ENCODE results near the gene MAD1L1. TPM values are rescaled to one million over a fixed set of nuclear protein-coding genes. Genes with fewer than 3 reads are reported as not detected.

The MAD1L1 gene
- total RNA-seq, 1 donor from 2014 or later = 58.0 TPM

DNA sequence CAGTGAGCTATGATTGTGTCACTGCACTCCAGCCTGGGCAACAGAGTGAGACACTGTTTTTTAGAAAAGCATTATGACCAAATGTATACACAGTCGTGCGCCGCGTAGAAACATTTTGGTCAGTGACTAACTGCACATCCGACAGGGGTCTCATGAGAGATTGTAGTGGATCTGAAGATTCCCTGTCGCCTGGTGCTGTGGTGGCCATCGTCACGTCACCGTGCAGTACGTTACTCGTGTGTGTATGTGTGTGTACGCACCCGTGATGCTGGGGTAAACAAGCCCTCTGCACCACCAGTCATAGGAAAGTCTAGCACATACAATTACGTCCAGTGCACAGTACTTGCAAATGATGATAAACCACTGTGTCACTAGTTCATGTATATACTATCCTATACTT lies 453.3 kb downstream of the MAD1L1 start:
- no peak for DNase-seq

DNA sequence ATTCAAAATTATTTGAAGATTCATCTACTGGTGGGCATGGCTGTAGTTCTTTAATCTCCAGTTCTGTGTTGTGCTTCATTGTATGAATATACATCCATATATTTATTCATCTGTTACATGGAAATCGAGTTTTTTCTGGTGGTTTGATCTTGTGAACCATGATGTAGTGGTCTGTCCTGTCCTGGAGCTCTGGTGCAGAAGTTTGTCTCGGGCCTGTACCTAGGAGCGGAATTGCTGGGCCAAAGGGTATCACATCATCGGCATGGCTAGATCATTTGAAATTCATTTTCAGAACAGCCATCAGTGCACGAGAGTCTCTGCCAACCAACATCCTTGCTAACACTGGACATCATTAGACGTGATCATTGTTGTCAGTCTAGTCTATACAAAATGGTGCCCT lies 455.6 kb downstream of the MAD1L1 start:
- no peak for DNase-seq

DNA sequence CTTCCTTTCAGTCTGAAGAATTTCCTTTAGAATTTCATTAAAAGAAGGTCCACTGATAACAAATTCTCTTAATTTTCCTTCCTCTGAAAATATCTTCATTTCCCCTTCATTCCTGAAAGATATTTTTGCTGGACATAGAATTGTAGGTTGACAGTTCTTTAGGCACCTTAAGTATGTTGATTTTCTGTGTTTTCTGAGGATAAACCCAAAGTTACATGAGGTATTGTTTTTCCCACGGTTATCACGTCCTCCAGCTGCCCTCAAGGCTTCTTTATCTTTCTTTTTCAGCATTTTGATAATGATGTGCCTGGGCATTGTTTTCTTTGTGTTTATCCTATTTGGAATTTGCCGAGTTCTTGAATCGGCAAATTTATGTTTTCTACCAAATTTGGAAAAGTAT lies 457.4 kb downstream of the MAD1L1 start:
- no peak for DNase-seq

DNA sequence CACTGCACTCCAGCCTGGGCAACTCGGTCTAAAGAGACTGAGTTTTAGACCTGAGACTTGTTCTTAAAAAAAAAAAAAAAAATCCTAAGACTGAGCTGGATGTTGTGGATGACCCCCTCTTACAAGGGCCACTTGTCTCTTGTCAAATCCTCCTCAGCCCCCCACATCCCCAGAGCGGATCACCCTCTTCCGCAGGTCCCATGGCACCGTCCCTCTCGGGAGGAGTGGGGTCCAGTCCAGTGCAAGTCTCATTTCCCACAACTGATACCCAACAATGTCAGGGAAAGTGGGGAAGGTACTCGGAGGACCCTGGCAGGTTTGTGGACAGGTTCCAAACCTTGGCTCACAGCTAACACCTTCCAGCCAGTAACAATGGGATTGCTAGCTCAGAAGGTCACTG lies 462.4 kb downstream of the MAD1L1 start:
- no peak for DNase-seq

DNA sequence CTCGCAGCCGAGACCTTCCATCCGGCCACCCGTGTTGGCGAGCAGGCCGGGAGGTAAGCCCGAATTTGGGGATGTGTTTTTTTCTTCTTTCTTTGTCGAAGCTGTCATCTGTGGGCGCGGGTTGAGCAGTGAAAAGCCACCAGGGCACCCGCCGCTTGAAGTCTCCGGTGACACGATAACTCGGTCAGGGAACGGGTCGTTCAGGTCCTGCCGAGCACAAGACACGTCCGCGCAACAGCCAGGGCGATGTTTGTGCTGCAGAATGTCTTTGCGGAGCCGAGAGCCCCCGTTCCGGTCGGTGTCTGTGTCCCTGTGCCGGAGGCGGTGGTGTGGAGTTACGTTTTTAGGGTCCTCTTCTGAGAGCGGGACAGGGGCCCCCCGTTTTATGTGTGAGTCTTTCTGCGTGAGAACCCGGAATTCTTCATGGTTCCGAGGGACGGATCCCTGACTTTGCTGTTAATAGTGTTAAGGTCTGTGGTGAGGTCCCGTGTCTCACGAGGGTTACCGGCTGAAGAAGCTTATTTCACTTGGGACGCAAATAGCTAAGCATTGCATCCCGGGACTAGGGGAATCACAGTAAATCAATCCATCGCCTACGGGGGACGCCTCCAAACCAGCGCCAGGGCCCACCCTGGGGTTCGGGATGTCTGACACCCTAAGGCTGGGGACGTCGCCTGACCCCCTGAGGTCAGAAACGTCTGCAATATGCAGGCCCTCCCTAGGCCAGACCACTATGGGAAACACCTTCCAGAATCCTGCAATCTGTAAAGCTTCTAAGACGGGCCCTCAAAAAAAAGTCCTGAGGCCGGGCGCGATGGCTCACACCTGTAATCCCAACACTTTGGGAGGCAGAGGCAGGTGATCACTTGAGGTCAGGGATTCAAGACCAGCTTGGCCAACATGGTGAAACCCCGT lies 463.2 kb downstream of the MAD1L1 start:
- DNase-seq = no peak

DNA sequence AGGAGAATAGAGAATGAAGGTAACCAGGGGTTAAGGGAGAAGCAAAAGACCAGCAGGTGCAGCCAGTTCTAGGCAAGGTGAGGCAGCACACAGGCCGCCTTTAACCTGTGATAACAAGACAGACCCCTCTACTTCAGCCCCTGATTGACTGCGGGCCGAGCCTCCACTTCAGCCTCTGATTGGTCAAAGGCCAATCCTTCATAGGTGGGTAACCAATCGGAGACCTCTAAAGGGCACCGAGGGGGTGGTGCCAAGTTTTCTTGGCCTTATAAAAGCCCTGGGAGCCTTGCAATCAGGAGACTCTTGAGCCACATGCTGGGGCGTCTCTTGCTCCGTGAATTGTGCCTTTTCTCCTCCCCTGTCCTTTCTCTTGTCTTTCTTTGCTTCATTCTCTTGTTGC lies 463.9 kb downstream of the MAD1L1 start:
- DNase-seq = no peak

GRCh38 chr7:1767524-1767923 lies 465.2 kb downstream of the MAD1L1 start:
- peak; percentile 7 for DNase-seq

Small RNA genes lying within 50 kb of the gene (small RNA-seq; reads per million reads assigned to genes)
- gene MIR4655 (ENCODE audit: low replicate concordance) = not detected

Other genes with a start within 250 kb of the MAD1L1 start
- 16.6 TPM for gene MRM2, start 9.3 kb upstream of the MAD1L1 start, total RNA-seq
- gene NUDT1, start 9.3 kb upstream of the MAD1L1 start, total RNA-seq = 9.7 TPM
- 22.4 TPM for gene SNX8, start 81.5 kb upstream of the MAD1L1 start, total RNA-seq
- 148 TPM for gene EIF3B, start 121.9 kb upstream of the MAD1L1 start, total RNA-seq
- 7.4 TPM for gene CHST12, start 170.7 kb upstream of the MAD1L1 start, total RNA-seq
- not detected for gene GRIFIN, start 243.5 kb upstream of the MAD1L1 start, total RNA-seq